A673 (cell line): ENCODE data around the gene CNOT4.

ENCODE experiments used
- EZH2 ChIP-seq: fragments of 200-600 bp; sonication (generic); IDR thresholded peaks from 2 replicates; pipeline ENCODE4 v1.6.1; 2017; ENCODE audit warnings: borderline replicate concordance, low read depth, mild to moderate bottlenecking, mixed read lengths, antibody characterized with exemption, low read length; ENCODE audit not compliant: poor library complexity, severe bottlenecking
- TF ChIP-seq, protein P1 (sequence below): fragments of 300-800, 200-600 bp; sonication (generic); conservative IDR thresholded peaks from 2 replicates; pipeline ENCODE4 v1.5.1; 2017; ENCODE audit warnings: low read depth, mild to moderate bottlenecking, antibody characterized with exemption, low read length, moderate library complexity, mixed read lengths

DNA sequence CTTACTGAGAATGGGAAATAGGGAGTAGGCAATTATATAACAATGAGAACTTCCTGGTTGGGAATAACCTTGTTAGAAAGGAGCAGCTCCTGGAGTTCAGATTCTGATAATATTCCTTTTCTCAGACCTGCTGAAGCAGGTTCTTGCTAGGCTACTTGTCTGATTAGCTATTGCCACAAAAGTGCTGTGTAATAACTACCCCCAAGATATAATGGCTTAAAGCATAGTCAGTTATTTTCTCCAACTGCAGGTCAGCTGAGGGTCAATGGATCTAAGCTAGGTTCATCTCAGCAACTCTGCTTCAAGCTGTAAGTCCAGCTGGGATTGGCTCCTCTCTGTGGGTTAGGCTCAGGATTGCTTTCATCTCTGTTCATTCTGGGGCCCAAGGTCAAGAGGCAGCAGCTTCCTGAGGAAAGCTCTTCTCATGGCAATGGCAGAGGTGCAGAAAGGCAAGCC is 9.4 kb upstream of the CNOT4 start:
- TF ChIP-seq, protein P1, sequence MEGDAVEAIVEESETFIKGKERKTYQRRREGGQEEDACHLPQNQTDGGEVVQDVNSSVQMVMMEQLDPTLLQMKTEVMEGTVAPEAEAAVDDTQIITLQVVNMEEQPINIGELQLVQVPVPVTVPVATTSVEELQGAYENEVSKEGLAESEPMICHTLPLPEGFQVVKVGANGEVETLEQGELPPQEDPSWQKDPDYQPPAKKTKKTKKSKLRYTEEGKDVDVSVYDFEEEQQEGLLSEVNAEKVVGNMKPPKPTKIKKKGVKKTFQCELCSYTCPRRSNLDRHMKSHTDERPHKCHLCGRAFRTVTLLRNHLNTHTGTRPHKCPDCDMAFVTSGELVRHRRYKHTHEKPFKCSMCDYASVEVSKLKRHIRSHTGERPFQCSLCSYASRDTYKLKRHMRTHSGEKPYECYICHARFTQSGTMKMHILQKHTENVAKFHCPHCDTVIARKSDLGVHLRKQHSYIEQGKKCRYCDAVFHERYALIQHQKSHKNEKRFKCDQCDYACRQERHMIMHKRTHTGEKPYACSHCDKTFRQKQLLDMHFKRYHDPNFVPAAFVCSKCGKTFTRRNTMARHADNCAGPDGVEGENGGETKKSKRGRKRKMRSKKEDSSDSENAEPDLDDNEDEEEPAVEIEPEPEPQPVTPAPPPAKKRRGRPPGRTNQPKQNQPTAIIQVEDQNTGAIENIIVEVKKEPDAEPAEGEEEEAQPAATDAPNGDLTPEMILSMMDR: no peak
- no peak for TF ChIP-seq EZH2
